NB4 (cell line): Measurements from ENCODE around the gene ORAI2.
A peak's percentile ranks its signal among the peaks of the same experiment; 100 is the strongest.
"Not testable (repeated sequence)": the region's sequence is repeated elsewhere in the genome, so short reads cannot be mapped to it uniquely, and the experiment has no call there.

ENCODE experiments used
- DNase-seq: peaks from one replicate; pipeline ENCODE4 v3.0.0; 2010; ENCODE audit warnings: low read depth
- H3K4me3 ChIP-seq: one replicate; pipeline ENCODE4 v1.5.1; 2011; ENCODE audit warnings: mild to moderate bottlenecking, low read depth, low read length, moderate library complexity
- CTCF ChIP-seq: IDR thresholded peaks from one replicate; pipeline ENCODE4 v1.5.1; 2012; ENCODE audit warnings: low read depth, low read length
- MAX ChIP-seq: IDR thresholded peaks from 2 replicates; pipeline ENCODE4 v1.6.1; 2011; ENCODE audit warnings: low read depth, low read length
- MYC ChIP-seq: IDR thresholded peaks from 2 replicates; pipeline ENCODE4 v1.6.1; 2011; ENCODE audit warnings: low read depth, low read length
- POLR2A ChIP-seq: IDR thresholded peaks from 2 replicates; pipeline ENCODE4 v1.6.1; 2011; ENCODE audit warnings: mild to moderate bottlenecking; ENCODE audit not compliant: insufficient read length; ENCODE audit errors: extremely low read depth

The ORAI2 gene

GRCh38 chr7:102403563-102403962 lies 29.8 kb upstream of the ORAI2 start:
- no peak for DNase-seq
- no peak overlapping the region for H3K4me3 ChIP-seq
- TF ChIP-seq MYC (no peak), CTCF (no peak), POLR2A (no peak), MAX (no peak)

GRCh38 chr7:102404005-102404861 lies 29.1 kb upstream of the ORAI2 start:
- TF ChIP-seq POLR2A (no peak), CTCF (peak; percentile 87), MYC (peak; percentile 44; the same call in 1 of the 2 replicates), MAX (peak; percentile 62; the same call in 1 of the 2 replicates)
- peak; percentile 89 for DNase-seq
- no peak overlapping the region for H3K4me3 ChIP-seq

GRCh38 chr7:102404862-102405188 lies 28.6 kb upstream of the ORAI2 start:
- not testable (repeated sequence) for DNase-seq

GRCh38 chr7:102407910-102408309 lies 25.5 kb upstream of the ORAI2 start:
- no peak for DNase-seq
- no peak for TF ChIP-seq MAX
- TF ChIP-seq POLR2A: no peak
- TF ChIP-seq CTCF: no peak
- no peak for TF ChIP-seq MYC
- no peak overlapping the region for H3K4me3 ChIP-seq

More at GRCh38 chr7:102404862-102405188, 28.6 kb upstream of the ORAI2 start:
- not testable (repeated sequence) for H3K4me3 ChIP-seq

- DNase-seq: not testable (repeated sequence)
Observed at GRCh38 chr7:102408530-102408929, 24.8 kb upstream of the ORAI2 start.

GRCh38 chr7:102409340-102409739 lies 24.0 kb upstream of the ORAI2 start:
- DNase-seq: no peak
- no peak overlapping the region for H3K4me3 ChIP-seq
- TF ChIP-seq POLR2A (no peak), CTCF (no peak), MYC (no peak), MAX (no peak)

More at GRCh38 chr7:102408530-102408929, 24.8 kb upstream of the ORAI2 start:
- H3K4me3 ChIP-seq: not testable (repeated sequence)

- no peak for DNase-seq
- H3K4me3 ChIP-seq: no peak overlapping the region
- no peak for TF ChIP-seq CTCF
- TF ChIP-seq POLR2A: no peak
- no peak for TF ChIP-seq MYC
- TF ChIP-seq MAX: no peak
Observed at GRCh38 chr7:102410123-102410522, 23.3 kb upstream of the ORAI2 start.
